NCI-H774 (cell line): ENCODE measurements around the gene RPTOR.
"Not testable (repeated sequence)": the region's sequence is repeated elsewhere in the genome, so short reads cannot be mapped to it uniquely, and the experiment has no call there.

Source experiments
- DNase-seq: peaks from one replicate; lab custom pipeline; 2025; lab: John Stamatoyannopoulos, UW

Gene RPTOR

GRCh38 chr17:80615376-80615775 is 70.7 kb downstream of the RPTOR start:
- no peak for DNase-seq

- no peak for DNase-seq
These were observed 72.1 kb downstream of the RPTOR start for GRCh38 chr17:80616705-80617104.

- no peak for DNase-seq
These were observed 73.7 kb downstream of the RPTOR start for GRCh38 chr17:80618304-80618703.

GRCh38 chr17:80619535-80620235 is 75.0 kb downstream of the RPTOR start:
- DNase-seq = no peak

- no peak for DNase-seq
These were observed 76.8 kb downstream of the RPTOR start for GRCh38 chr17:80621335-80621996.

GRCh38 chr17:80621997-80622357 is 77.3 kb downstream of the RPTOR start:
- DNase-seq = no peak

GRCh38 chr17:80624864-80625263 is 80.2 kb downstream of the RPTOR start:
- no peak for DNase-seq

- DNase-seq = no peak
These were observed 81.0 kb downstream of the RPTOR start for GRCh38 chr17:80625627-80626026.

- not testable (repeated sequence) for DNase-seq
These were observed 84.2 kb downstream of the RPTOR start for GRCh38 chr17:80628881-80629280.

GRCh38 chr17:80629298-80630028 is 84.8 kb downstream of the RPTOR start:
- no peak for DNase-seq

- DNase-seq = no peak
These were observed 86.0 kb downstream of the RPTOR start for GRCh38 chr17:80630560-80631120.

- no peak for DNase-seq
These were observed 86.8 kb downstream of the RPTOR start for GRCh38 chr17:80631142-80632045.

GRCh38 chr17:80632046-80632581 is 87.5 kb downstream of the RPTOR start:
- no peak for DNase-seq

GRCh38 chr17:80633207-80633606 is 88.6 kb downstream of the RPTOR start:
- DNase-seq = no peak

GRCh38 chr17:80633994-80634566 is 89.4 kb downstream of the RPTOR start:
- DNase-seq = no peak

- no peak for DNase-seq
These were observed 91.9 kb downstream of the RPTOR start for GRCh38 chr17:80636361-80637018.

GRCh38 chr17:80637048-80637781 is 92.6 kb downstream of the RPTOR start:
- no peak for DNase-seq

- no peak for DNase-seq
These were observed 95.0 kb downstream of the RPTOR start for GRCh38 chr17:80639658-80640057.

GRCh38 chr17:80640366-80641084 is 95.9 kb downstream of the RPTOR start:
- DNase-seq = no peak
